HCT116 (cell line): ENCODE measurements around the gene OGFOD2. TPM values are rescaled to one million over a fixed set of nuclear protein-coding genes. Genes with fewer than 3 reads are reported as not detected.

Experiments
- ATAC-seq: fragments of 200-7000 bp; cut with Tn5 transposase; 2 replicates; pipeline ENCODE4 v1.9.1; 2020; ENCODE audit warnings: mild to moderate bottlenecking, moderate library complexity
- BruUV-seq: library from RNA; stranded (reverse); fragments of 400-500 nt; replicated peaks from 2 replicates; lab custom pipeline; 2021; lab: Mats Ljungman, UMichigan
- CTCF ChIA-PET: fragments of 300-600 bp; sonication (Branson Sonifier 250); formaldehyde crosslinking; loops from one replicate; lab custom pipeline; 2021; ENCODE audit warnings: antibody characterized with exemption; lab: Charles Lee
- POLR2A ChIA-PET: fragments of 300-600, 350-600 bp; sonication (Branson Sonifier 250); formaldehyde crosslinking; loops from one replicate; lab custom pipeline; 2021; ENCODE audit warnings: antibody characterized with exemption; lab: Charles Lee
- RAD21 ChIA-PET, 2 experiments: fragments of 300-600 bp; sonication (Branson Sonifier 250); formaldehyde crosslinking; loops; one replicate each; lab custom pipeline; 2023; ENCODE audit warnings: low total read pairs in 2 of 2; ENCODE audit not compliant: uncharacterized antibody in 2 of 2, unreplicated experiment in 2 of 2, low non-redundant PET in 1 of 2; lab: Charles Lee
- DNase-seq: peaks from one replicate; pipeline ENCODE4 v3.0.0-alpha.2; 2010; ENCODE audit warnings: low read depth, low spot score
- H2AFZ ChIP-seq: fragments of 200-600 bp; shearing (Covaris generic), sonication (generic); 2 replicates; pipeline ENCODE4 v1.6.1; 2017; ENCODE audit warnings: low read depth, mixed run types, mixed read lengths, antibody characterized with exemption, low read length; ENCODE audit not compliant: poor library complexity, severe bottlenecking
- H3K27ac ChIP-seq: 2 replicates; pipeline ENCODE4 v1.5.1; 2012; ENCODE audit warnings: low read depth, low read length
- H3K27me3 ChIP-seq: fragments of 200-600 bp; sonication (generic); 2 replicates; pipeline ENCODE4 v1.6.1; 2016; ENCODE audit warnings: mixed run types, low read length, mixed read lengths; ENCODE audit not compliant: insufficient read depth
- H3K36me3 ChIP-seq, 2 experiments: fragments of 200-500 bp in 1 of 2; fragments of 200-600 bp in 1 of 2; sonication (Bioruptor generic) in 1 of 2; sonication (generic) in 1 of 2; 2 replicates each; pipeline versions ENCODE4 v1.5.1 to v1.6.1; 2014 to 2016; ENCODE audit warnings: low read length in 2 of 2, inconsistent platforms in 1 of 2, mixed read lengths in 1 of 2, mixed run types in 1 of 2; ENCODE audit not compliant: insufficient read depth in 2 of 2, control insufficient read depth in 1 of 2
- H3K4me1 ChIP-seq, 2 experiments: fragments of 200-600 bp in 1 of 2; sonication (generic) in 1 of 2; 2 replicates each; pipeline versions ENCODE4 v1.5.1 to v1.6.1; 2012 to 2017; ENCODE audit warnings: low read length in 2 of 2, inconsistent platforms in 1 of 2, mild to moderate bottlenecking in 1 of 2, mixed read lengths in 1 of 2, mixed run types in 1 of 2, moderate library complexity in 1 of 2; ENCODE audit not compliant: insufficient read depth in 2 of 2, control insufficient read depth in 1 of 2
- H3K4me2 ChIP-seq: fragments of 200-600 bp; sonication (generic); 2 replicates; pipeline ENCODE4 v1.6.1; 2017; ENCODE audit warnings: mixed run types, low read length, mixed read lengths
- H3K4me3 ChIP-seq, 2 experiments: fragments of 200-600 bp in 1 of 2; sonication (generic) in 1 of 2; replicated peaks in 1 of 2; 2 replicates each; pipeline ENCODE4 v1.5.1; 2011 to 2016; ENCODE audit warnings: low read length in 2 of 2, control low read depth in 1 of 2, low read depth in 1 of 2, mild to moderate bottlenecking in 1 of 2, mixed read lengths in 1 of 2, mixed run types in 1 of 2
- H3K79me2 ChIP-seq: fragments of 200-600 bp; sonication (generic); 2 replicates; pipeline ENCODE4 v1.6.1; 2017; ENCODE audit warnings: mild to moderate bottlenecking, mixed run types, low read length, moderate library complexity, mixed read lengths; ENCODE audit not compliant: insufficient read depth
- H3K9ac ChIP-seq: fragments of 200-600 bp; sonication (generic); 2 replicates; pipeline ENCODE4 v1.6.1; 2016; ENCODE audit warnings: low read length, mixed read lengths
- H3K9me2 ChIP-seq: fragments of 200-600 bp; sonication (generic), shearing (Covaris generic); 2 replicates; pipeline ENCODE4 v1.6.1; 2017; ENCODE audit warnings: mixed run types, mild to moderate bottlenecking, moderate library complexity; ENCODE audit not compliant: insufficient read depth
- H3K9me3 ChIP-seq, 2 experiments: fragments of 200-500 bp in 1 of 2; fragments of 200-600 bp in 1 of 2; sonication (Bioruptor generic) in 1 of 2; sonication (generic) in 1 of 2; 2 replicates each; pipeline ENCODE4 v1.6.1; 2014 to 2017; ENCODE audit warnings: low read length in 2 of 2, mixed read lengths in 2 of 2, inconsistent platforms in 1 of 2, low read depth in 1 of 2, mild to moderate bottlenecking in 1 of 2, mixed run types in 1 of 2, moderate library complexity in 1 of 2; ENCODE audit not compliant: control insufficient read depth in 1 of 2, insufficient read depth in 1 of 2
- H4K20me1 ChIP-seq: fragments of 200-600 bp; sonication (generic), shearing (Covaris generic); 2 replicates; pipeline ENCODE4 v1.6.1; 2017; ENCODE audit warnings: mixed run types, mild to moderate bottlenecking, moderate library complexity; ENCODE audit not compliant: insufficient read depth
- ATF3 ChIP-seq: IDR thresholded peaks from 2 replicates; pipeline ENCODE4 v1.6.1; 2012
- CEBPB ChIP-seq: IDR thresholded peaks from 2 replicates; pipeline ENCODE4 v1.6.1; 2012; ENCODE audit warnings: low read depth
- EZH2 ChIP-seq: fragments of 200-600 bp; sonication (generic); IDR thresholded peaks from 2 replicates; pipeline ENCODE4 v1.6.1; 2017; ENCODE audit warnings: antibody characterized with exemption, mixed run types
- POLR2AphosphoS5 ChIP-seq: IDR thresholded peaks from 2 replicates; pipeline ENCODE4 v1.6.1; 2011; ENCODE audit warnings: mild to moderate bottlenecking, low read depth, low read length, moderate library complexity
- RAD21 ChIP-seq: IDR thresholded peaks from 2 replicates; pipeline ENCODE4 v1.6.1; 2012; ENCODE audit warnings: low read depth, mild to moderate bottlenecking
- SP1 ChIP-seq: IDR thresholded peaks from 2 replicates; pipeline ENCODE4 v1.6.1; 2012; ENCODE audit warnings: low read depth
- ZFX ChIP-seq: fragments of 450-650 bp; IDR thresholded peaks from 2 replicates; pipeline ENCODE4 v1.6.1; 2017
- ZNF274 ChIP-seq: fragments of 200-500 bp; sonication (Bioruptor generic); IDR thresholded peaks from 2 replicates; pipeline ENCODE4 v1.6.1; 2014; ENCODE audit warnings: mild to moderate bottlenecking, low read depth, low read length, inconsistent platforms
- intact Hi-C: fragments of 100-400 bp; cut with micrococcal nuclease; formaldehyde crosslinking; loops from 2 replicates; pipeline ENCODE4 v1.10.0; 2022
- total RNA-seq: library from RNA; stranded (reverse); gene quantifications from one replicate; pipeline ENCODE4 v1.2.1, GENCODE V29; 2021; ENCODE audit not compliant: unreplicated experiment

Gene OGFOD2
- total RNA-seq, 1 experiment from 2014 or later = 29.5 TPM

- intact Hi-C loops = no loop called here
- Histone ChIP-seq H3K9ac (peak overlapping the region; percentile 72), H3K27ac (peak overlapping the region; percentile 66; the same call in 1 of the 2 replicates), H3K27me3 (no peaks in the 10 kb centered on the region), H3K4me3 (peak overlapping the region in 1 of 2 experiments; percentile 0; a peak in 1 of 4 replicates), H4K20me1 (no peaks in the 10 kb centered on the region), H3K36me3 (no peaks in the 10 kb centered on the region), H3K4me2 (peak overlapping the region; percentile 86), H3K9me2 (no peaks in the 10 kb centered on the region), H3K4me1 (peaks cover 28 to 43% of the 10 kb centered on the region in 2 experiments), H2AFZ (no peak overlapping the region), H3K79me2 (peaks cover 3% of the 10 kb centered on the region; the same call in 1 of the 2 replicates), H3K9me3 (no peaks in the 10 kb centered on the region)
- no peak for DNase-seq
- ATAC-seq = no peak
- ChIA-PET RAD21 (no interaction called here), CTCF (interaction anchor here (1.2 kb wide), 1 partner anchor 14 kb away, joined by 3 read pairs; no protein-coding TSS in a partner anchor), POLR2A (interaction anchor here (0.6 to 1.2 kb wide), 2 partner anchors 269 to 321 kb away, joined by 3 read pairs; partner anchors contain the start of gene MTRFR)
- no TSS peak for BruUV-seq
- no peak for TF ChIP-seq SP1
- TF ChIP-seq CEBPB = no peak
- no peak for TF ChIP-seq ZFX
- TF ChIP-seq ATF3 = no peak
- TF ChIP-seq EZH2 = no peak
- TF ChIP-seq POLR2AphosphoS5 = no peak
These were observed 10.4 kb upstream of the OGFOD2 start for GRCh38 chr12:122964439-122965257.

GRCh38 chr12:122965321-122965751, 9.7 kb upstream of the OGFOD2 start:
- Histone ChIP-seq H2AFZ (no peak overlapping the region), H4K20me1 (no peaks in the 10 kb centered on the region), H3K9me2 (no peaks in the 10 kb centered on the region), H3K4me3 (peak overlapping the region; percentile 84 to 86), H3K9ac (peak overlapping the region; percentile 72), H3K79me2 (peaks cover 3% of the 10 kb centered on the region; the same call in 1 of the 2 replicates), H3K4me2 (peak overlapping the region; percentile 86), H3K4me1 (peaks cover 28 to 43% of the 10 kb centered on the region in 2 experiments), H3K27me3 (no peaks in the 10 kb centered on the region), H3K36me3 (no peaks in the 10 kb centered on the region), H3K27ac (peak overlapping the region; percentile 66), H3K9me3 (no peaks in the 10 kb centered on the region)
- ChIA-PET CTCF (interaction anchor here (1.2 kb wide), 1 partner anchor 14 kb away, joined by 3 read pairs; no protein-coding TSS in a partner anchor), RAD21 (no interaction called here), POLR2A (interaction anchor here (0.6 to 1.2 kb wide), 2 partner anchors 268 to 321 kb away, joined by 3 read pairs; partner anchors contain the start of gene MTRFR)
- ATAC-seq (no peak), DNase-seq (no peak)
- intact Hi-C loops = no loop called here
- TF ChIP-seq RAD21 (no peak), ZNF274 (no peak), ATF3 (no peak)
- BruUV-seq = no TSS peak
